Retina (tissue), 1 donor: ENCODE data around the gene TMEM170B.
A peak's percentile ranks its signal among the peaks of the same experiment; 100 is the strongest.
"Not testable (repeated sequence)": the region's sequence is repeated elsewhere in the genome, so short reads cannot be mapped to it uniquely, and the experiment has no call there.

Experiments
- DNase-seq: peaks from one replicate; pipeline ENCODE4 v3.0.0-alpha.2; 2016

The TMEM170B gene

GRCh38 chr6:11532097-11532496, 5.5 kb upstream of the TMEM170B start:
- no peak for DNase-seq

DNA sequence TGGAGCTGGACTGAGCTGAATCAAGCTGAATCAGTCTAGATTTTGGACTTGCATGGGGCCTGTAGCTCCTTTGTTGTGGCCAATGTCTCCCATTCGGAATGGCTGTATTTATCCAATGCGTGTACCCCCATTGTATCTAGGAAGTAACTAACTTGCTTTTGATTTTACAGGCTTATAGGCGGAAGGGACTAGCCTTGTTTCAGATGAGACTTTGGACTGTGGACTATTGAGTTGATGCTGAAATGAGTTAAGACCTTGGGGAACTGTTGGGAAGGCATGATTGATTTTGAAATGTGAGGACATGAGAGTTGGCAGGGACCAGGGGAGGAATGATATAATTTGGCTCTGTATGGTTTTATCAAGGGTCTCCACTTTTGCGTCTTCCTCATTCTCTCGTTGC, 3.0 kb upstream of the TMEM170B start:
- no peak for DNase-seq

- DNase-seq: no peak
Measured at GRCh38 chr6:11535801-11536230, 1.7 kb upstream of the TMEM170B start.

DNA sequence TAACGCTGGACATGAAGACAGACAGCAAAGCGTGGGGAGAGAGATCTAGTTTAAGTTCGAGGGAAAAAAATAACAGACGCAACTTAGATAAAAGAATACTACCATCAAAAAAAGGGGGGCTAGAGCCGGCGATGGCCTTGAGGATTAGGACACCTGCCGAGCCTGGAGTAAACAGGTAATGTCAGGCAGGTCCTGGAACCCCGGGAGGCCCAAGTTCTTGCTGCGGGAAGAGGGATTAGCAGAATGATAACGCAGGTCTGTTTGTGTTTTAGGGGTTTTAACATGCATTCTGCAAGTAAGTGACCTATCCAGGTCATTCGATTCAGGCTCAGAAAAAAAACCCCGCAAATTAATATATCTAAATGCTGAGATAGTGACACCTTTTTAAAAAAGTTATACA, 754 bp upstream of the TMEM170B start:
- DNase-seq: no peak

GRCh38 chr6:11538052-11538818, 686 bp downstream of the TMEM170B start:
- DNase-seq: peak; percentile 81

- DNase-seq: no peak
Measured at GRCh38 chr6:11538819-11539468, 1.4 kb downstream of the TMEM170B start.

DNA sequence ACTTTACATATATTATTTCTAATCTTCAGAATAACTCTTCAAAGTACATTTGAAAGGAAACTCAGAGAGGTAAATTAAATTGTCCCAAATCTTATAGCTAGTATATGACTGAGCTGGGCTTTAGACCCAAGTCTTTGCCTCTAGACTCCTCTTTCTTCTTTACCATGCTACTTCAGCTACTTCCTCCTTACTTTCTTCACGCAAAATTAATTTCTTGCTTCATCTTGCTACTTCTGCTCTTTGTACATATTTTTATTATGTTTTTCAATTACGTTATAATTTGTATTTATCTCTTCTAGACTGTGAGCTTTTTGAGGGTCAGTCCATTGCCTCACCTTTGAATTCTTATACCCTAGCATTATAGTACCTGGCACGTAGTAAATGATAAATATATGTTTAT, 5.3 kb downstream of the TMEM170B start:
- DNase-seq: no peak

- DNase-seq: no peak
Measured at GRCh38 chr6:11543919-11544518, 6.5 kb downstream of the TMEM170B start.

GRCh38 chr6:11547846-11548245, 10.3 kb downstream of the TMEM170B start:
- DNase-seq: not testable (repeated sequence)

GRCh38 chr6:11548578-11548977, 11.0 kb downstream of the TMEM170B start:
- DNase-seq: not testable (repeated sequence)

- DNase-seq: no peak
Measured at GRCh38 chr6:11551053-11551452, 13.5 kb downstream of the TMEM170B start.

GRCh38 chr6:11552442-11552841, 14.9 kb downstream of the TMEM170B start:
- no peak for DNase-seq

- no peak for DNase-seq
Measured at GRCh38 chr6:11553824-11554223, 16.3 kb downstream of the TMEM170B start.

DNA sequence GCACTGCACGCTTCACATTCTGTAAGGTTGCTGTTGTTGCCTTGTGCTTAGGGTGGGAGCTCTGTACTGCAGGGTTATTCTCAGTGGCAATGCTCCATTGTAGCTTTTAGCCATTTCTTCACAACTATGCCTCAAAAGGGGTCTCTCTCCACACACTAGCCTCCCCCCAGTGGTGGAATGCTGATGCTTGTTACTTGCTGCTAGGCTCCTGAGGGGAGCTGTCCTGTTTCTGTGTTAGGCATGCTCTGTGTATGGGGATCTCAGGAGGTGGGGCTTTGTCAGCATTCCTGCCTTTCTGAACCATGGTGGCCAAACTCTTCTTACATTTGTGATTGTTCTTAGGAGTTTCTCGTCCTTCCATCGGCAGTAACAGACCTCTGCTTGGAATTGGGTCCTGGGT, 18.8 kb downstream of the TMEM170B start:
- no peak for DNase-seq

DNA sequence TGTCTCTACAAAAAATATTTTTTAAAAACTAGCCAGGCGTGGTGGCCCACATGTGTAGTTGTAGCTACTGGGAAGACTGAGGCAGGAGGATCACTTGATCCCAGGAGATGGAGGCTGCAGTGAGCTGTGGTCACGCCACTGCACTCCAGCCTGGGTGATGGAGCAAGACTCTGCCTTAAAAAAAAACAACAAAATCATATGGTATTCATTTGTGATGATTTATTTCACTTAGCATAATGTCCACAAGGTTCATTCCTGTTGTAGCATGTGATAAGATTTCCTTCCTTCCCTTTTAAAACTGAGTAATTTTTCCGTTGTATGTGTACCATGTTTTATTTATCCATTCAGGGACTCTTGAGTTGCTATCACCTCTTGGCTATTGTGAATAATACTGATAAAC, 26.2 kb downstream of the TMEM170B start:
- DNase-seq: no peak

- DNase-seq: no peak
Measured at GRCh38 chr6:11566609-11567008, 29.1 kb downstream of the TMEM170B start.

GRCh38 chr6:11571073-11571472, 33.5 kb downstream of the TMEM170B start:
- DNase-seq: no peak

- peak; percentile 62 for DNase-seq
Measured at GRCh38 chr6:11575408-11576033, 38.0 kb downstream of the TMEM170B start.

- DNase-seq: no peak
Measured at GRCh38 chr6:11580686-11581405, 43.3 kb downstream of the TMEM170B start.

DNA sequence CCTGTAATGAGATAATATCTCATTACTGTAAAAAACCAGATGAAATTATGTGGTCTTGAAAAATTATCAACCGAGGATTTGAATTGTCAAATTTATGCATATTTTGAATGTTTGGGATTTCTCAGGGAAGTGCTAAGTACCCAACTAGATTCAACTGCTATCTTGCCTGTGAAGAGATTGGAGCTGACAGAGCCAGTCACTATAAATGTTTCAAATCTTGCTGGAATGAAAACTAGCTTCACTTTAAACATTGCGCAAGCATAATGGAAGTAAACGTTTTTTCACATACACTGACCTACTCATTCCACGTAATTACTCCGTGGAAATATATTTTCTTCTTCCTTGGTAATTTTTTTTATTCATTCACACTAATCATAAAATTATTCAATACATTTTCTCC, 46.7 kb downstream of the TMEM170B start:
- no peak for DNase-seq

DNA sequence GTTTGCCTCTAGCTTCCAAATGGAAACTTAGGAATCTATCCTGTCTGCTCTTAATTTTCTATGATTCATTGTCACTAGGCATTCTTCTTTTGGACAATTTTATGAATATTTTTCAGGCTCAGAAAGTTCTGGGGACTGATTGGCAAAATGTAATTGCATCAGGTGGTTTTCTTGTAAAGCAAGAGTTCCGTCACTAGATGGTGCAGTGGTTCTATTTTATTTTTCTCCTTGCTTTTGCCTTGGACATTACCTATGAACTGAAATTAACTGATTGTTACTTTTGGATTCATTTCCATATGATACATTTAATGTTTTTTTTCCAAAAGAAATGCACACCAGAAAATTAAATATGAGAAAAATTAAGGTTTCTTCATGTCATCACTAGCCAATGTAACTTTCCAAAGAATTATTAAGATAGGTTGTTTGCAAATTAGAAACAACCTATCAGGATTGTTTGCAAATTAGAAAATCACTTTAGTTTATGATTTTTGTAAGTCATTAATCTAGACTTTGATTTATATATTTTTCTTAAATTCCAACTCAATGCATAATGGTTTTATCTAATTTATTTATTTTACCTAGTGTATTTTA, 48.0 kb downstream of the TMEM170B start:
- DNase-seq: peak; percentile 56

- no peak for DNase-seq
Measured at GRCh38 chr6:11586117-11586516, 48.6 kb downstream of the TMEM170B start.

GRCh38 chr6:11586536-11586935, 49.0 kb downstream of the TMEM170B start:
- DNase-seq: no peak
